Activated CD4-positive, CD25-positive, alpha-beta regulatory T cell treated with anti-CD3 and anti-CD28 coated beads, Interleukin-2, amount 50 U/mL, for 16 hours (primary cell): ENCODE measurements around the gene CYP2B6.
"Not testable (repeated sequence)": the region's sequence is repeated elsewhere in the genome, so short reads cannot be mapped to it uniquely, and the experiment has no call there.

Experiments
- DNase-seq: peaks from one replicate; pipeline ENCODE4 v3.0.0-alpha.2; 2020; ENCODE audit warnings: low read depth, low spot score

CYP2B6 gene

DNA sequence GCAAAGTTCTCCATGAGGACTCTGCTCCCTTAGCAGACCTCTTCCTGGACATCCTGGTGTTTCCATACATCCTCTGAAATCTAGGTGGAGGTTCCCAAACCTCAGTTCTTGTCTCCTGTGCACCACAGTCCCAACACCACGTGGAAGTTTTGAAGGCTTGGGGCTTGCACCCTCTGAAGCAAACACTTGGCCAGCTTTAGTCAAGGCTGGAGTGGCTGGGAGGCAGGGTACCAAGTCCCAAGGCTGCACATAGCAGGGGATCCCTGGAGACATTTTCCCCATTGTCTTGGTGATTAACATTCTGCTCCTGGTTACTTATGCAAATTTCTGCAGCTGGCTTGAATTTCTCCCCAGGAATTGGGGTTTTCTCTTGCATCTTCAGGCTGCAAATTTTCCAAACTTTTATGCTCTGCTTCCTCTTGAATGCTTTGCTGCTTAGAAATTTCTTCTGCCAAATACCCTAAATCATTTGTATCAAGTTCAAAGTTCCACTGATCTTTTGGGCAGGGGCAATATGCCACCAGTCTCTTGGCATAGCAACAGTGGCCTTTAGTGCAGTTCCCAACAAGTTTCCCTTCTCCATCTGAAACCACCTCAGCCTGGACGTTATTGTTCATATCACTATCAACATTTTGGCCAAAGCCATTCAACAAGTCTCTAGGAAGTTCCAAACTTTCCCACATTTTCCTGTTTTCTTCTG is 10.2 kb upstream of the CYP2B6 start:
- not testable (repeated sequence) for DNase-seq

DNA sequence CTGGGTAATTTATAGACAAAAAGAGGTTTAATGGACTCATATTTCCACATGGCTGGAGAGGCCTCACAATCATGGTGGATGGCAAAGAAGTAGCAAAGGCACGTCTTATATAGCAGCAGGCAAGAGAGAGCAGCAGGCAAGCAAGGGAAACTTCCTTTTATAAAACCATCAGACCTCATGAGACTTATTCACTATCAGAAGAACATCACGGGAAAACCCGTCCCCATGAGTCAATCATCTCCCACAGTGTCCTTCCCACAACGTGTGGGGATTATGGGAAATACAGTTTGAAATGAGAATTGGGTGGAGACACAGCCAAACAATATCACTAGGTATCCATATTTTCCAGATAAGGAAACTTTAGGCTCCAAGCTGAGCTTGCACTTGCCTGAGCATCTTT is 9.5 kb upstream of the CYP2B6 start:
- DNase-seq, result no peak

DNA sequence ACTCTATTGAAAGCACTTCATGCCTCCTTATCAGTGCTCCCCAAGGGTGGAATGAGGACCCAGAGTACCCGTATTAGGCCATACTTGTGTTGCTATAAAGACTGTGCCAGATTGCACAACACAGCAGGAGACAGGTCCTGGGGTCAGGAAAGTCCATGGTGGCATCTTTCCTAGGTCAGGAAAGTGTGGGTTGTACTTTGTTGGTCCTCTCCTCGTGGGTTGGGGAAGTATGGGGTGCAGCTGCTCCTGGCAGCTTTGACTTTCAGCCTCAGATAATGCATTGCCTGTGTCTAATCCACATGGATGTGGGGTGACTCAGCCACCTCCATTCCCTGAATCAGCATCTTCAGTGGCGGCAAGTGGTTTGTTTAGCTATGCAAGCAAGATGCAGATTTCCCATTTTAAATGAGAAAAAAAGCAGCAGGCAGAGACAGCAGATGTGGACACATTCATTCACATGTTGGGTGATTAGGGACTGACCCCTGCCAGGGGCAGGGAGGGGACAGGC is 8.4 kb upstream of the CYP2B6 start:
- no peak for DNase-seq

DNA sequence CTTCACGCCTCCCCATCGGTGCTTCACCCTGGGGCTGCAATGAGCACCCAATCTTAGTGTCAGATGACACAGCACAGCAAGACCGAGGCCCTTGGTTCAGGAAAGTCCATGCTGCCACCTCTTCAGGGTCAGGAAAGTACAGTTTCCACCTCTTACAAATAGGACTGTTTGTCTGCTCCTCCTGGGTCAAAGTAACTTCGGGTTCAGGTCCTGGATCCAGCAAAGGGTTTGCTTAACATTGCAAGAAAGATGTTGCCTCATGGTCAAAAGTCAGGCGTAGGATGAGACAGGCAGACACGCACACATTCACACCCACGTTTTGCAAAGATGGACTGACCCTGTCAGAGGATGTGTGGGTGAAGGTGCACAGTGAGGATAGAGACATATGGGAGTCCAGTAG is 1.6 kb upstream of the CYP2B6 start:
- no peak for DNase-seq

DNA sequence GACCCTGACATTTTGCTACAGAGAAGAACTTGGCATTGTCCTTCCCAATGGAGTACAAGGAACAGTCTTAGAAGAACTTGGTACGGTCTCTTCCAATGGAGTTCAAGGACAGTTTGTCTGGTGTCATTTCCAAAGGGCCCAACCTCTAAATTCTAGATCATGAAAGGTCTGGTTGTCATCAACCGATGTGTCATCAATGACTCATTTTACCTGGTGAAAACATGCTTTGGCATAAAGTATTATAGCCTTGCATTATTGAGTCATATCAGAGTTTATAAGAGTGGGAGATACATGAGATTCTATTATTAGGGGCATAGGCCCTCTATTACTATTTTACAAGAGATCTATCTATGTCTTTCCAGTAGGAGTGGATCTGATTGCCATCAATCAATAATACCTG is 4.3 kb downstream of the CYP2B6 start:
- no peak for DNase-seq

DNA sequence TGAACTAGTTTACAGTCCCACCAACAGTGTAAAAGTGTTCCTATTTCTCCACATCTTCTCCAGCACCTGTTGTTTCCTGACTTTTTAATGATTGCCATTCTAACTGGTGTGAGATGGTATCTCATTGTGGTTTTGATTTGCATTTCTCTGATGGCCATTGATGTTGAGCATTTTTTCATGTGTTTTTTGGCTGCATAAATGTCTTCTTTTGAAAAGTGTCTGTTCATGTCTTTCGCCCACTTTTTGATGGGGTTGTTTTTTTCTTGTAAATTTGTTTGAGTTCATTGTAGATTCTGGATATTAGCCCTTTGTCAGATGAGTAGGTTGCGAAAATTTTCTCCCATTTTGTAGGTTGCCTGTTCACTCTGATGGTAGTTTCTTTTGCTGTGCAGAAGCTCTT is 7.9 kb downstream of the CYP2B6 start:
- DNase-seq, result not testable (repeated sequence)

DNA sequence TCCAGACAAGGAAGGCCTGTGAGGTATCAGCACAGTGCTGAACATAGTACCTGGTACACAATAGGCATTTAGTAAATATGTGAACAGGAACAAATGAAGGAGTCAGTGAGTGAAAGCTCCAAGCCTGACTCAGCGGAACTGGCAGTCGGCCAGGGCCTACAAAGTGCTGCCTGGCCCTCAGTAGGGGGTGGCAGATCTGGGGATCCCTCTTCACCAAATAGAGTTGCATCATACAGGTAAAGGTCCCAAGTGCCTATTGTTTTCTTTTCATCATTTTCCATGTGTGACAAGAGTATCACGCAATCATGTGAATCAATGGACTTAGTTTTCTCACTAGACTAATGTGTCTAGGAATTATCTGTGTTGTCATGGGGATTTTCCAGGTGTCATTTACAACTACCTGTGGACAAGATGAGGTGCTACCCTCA is 9.2 kb downstream of the CYP2B6 start:
- DNase-seq, result no peak

DNA sequence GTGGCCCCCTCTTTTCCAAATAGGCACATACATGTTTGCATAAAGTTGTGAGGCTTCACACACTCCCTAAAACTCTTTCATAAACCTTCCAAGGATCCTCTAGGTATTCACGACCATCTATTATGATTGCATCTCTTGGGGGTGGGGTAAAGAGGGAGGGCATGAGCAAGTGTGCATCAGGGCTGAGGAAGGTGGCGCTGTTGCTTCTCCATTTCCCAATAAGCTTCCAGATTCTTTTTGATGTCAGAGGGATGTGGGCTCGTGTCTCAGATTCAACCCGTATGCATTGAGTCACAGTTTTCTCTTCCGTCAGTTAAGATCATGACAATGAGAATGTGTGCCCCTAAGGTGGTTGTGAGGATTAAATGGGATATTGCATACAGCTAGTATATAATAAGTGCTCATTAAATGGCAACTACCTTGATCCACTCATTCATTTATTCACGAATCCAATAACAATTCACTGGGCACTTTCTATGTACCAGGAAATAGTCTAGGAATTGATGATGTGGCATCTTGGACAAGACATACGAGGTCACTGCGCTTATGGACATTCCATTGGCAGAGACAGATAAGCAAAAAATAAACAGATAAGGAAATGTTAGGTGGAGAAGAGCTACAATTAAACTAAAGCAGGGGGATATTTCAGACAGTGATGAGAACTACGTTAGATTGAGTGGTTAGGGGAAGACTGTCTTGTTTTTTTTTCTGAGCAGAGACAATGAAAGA is 10.3 kb downstream of the CYP2B6 start:
- DNase-seq, result no peak

DNA sequence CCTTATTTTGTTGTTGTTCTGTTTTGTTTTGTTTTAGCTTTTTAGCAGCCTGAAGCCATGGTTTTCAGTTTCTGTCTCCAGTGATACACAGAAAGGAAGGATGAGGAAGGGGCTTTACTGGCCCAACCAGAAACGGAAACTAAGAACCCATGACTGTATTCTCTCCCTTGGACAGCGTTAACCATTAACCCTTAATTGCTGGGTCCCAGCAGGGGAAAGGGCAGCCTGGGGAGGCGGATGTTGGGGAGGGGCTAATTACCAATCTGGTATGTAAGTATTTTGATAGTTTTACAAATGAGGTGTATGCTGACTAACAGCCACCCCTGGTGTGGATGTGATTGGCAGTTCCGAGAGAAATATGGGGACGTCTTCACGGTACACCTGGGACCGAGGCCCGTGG is 12.6 kb downstream of the CYP2B6 start:
- not testable (repeated sequence) for DNase-seq

DNA sequence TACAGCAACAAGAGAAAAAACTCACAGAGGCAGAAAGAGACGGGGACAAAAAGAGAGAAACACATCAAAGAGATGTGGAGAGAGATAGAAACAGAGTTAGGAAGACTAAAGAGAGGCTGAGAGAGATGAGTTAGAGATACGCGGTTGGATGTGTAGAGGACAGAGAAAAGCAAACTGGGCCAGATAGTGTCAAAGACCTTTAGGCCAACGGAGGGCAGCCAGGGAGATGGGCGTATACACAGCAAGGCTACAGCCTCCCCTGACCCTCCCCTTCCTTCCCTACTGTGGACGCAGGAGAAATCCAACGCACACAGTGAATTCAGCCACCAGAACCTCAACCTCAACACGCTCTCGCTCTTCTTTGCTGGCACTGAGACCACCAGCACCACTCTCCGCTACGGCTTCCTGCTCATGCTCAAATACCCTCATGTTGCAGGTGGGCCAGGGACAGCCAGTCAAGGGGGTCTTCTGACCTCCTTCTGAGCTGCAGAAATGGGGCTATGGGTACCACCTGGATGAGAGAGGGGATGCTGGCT is 18.7 kb downstream of the CYP2B6 start:
- DNase-seq, result no peak

DNA sequence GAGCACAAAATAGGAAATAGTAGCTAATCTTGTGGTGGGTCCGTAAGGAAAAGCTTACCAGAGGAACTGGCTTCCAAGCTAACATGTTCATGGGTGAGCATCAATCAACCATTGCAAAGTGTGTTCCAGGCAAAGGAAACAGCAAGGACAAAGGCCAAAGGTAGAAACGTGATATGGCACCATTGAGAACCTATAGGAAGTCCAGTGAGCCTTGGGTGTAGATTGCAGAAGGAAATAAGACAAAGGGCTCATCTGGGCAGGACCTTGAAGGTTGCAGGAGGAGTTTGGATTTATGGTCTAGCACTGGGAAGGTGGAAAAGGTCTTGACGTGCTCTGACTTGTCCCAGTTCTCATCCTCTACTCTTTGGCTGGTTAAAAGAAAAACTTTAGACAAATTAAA is 22.3 kb downstream of the CYP2B6 start:
- no peak for DNase-seq

DNA sequence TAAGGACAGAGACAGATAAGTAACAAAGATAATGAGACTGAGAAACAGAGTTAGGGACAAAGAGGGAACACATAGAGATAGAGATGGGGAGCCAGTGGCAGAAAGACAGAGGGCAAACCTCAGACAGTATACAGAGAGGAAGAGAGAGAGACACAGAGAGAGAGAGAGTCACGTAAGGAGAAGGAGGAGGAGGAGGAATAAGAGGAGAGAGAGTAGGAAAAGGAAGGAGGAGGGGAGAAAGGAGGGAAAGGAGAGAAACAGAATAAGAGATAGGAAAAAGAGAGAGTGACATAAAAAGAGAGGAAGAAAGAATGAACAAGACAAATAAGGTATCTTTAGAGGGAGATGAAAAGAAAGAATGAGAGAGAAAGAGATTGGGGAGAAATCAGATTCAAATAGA is 23.6 kb downstream of the CYP2B6 start:
- no peak for DNase-seq

DNA sequence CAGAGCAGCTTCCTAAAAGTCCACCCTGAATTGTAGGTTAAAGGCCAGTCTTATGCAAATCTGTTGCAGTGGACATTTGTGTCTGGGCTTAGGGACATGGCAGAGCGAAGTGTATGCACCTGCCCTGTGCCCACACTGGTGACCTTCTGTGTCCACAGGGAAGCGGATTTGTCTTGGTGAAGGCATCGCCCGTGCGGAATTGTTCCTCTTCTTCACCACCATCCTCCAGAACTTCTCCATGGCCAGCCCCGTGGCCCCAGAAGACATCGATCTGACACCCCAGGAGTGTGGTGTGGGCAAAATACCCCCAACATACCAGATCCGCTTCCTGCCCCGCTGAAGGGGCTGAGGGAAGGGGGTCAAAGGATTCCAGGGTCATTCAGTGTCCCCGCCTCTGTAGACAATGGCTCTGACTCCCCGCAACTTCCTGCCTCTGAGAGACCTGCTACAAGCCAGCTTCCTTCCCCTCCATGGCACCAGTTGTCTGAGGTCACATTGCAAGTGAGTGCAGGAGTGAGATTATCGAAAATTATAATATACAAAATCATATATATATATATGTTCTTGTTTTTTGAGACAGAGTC is 25.5 kb downstream of the CYP2B6 start:
- DNase-seq, result no peak

DNA sequence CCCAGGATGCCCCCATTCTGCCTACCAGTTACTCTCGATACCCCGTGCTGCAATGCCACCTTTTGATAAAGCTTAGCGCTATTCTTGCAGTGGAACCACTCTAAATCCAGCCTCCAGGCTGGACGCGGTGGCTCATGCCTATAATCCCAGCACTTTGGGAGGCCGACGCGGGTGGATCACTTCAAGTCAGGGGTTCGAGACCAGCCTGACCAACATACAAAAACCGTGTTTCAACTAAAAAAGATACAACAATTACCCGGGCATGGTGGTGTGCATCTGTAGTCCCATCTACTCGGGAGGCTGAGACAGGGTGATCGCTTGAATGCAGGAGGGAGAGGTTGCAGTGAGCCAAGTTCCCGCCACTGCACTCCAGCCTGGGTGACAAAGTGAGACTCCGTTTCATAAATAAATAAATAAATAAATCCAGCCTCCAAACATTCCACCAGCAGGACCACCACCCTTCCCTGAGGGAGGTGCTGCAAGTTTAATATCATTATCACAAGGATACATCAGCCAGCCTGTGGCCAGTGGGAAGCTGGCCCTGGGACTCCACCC is 27.7 kb downstream of the CYP2B6 start:
- DNase-seq, result no peak

DNA sequence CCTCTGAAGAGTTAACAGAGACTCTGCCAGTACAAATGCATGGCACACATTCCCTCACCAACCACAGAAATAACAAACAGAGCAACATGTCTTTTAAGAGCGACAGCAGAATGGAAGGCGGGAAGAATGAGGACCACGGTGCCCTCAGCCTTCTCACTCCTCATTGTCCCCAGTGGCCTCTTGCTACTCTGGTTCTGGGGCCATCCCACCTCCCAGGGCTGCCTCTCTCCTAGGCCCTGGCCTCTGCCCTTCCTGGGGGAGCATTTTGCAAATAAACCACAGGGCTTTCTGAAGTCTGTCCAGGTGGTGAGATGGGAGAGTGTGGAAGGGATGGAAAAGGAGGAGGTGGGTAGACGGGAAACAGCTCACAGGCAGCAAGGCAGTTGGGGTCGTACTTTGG is 28.3 kb downstream of the CYP2B6 start:
- no peak for DNase-seq

DNA sequence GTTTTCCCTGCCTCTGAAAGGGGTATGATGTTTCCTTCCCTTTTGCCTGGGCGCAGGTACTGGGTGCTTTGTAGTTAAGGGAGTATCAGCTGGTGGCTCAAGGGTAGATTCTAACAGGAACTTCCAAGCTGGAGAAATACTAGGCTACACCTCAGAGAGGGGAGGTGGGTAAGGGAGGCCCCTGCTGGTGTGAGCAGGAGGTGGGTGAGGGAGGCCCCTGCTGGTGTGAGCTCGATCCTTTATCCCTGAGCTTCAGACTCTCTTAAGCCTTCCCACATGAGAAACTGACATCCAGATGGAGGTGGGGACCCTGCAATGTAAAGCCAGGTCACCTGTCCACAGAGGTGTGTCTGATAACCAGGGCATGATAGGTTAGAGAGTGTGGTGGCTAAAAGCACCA is 32.1 kb downstream of the CYP2B6 start:
- DNase-seq, result no peak

DNA sequence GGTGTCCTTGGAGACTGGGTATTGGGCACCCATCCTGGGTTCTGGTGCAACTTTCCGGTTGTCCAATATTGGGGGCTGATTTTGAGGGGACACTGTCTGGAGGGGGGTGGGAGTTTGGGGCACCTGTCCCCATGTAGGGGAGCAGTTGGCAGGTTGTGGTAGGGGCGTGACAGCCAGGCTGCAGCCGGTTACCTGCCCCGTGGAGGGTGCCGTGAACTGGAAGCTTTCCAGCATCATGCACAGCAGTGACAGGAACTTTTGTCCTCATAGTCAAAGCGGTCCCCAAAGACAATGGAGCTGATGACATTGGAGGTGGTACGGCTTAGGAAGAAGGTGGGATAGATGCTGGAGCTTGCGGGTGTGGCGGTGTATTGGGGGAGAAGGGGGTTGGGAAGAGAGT is 34.3 kb downstream of the CYP2B6 start:
- no peak for DNase-seq

DNA sequence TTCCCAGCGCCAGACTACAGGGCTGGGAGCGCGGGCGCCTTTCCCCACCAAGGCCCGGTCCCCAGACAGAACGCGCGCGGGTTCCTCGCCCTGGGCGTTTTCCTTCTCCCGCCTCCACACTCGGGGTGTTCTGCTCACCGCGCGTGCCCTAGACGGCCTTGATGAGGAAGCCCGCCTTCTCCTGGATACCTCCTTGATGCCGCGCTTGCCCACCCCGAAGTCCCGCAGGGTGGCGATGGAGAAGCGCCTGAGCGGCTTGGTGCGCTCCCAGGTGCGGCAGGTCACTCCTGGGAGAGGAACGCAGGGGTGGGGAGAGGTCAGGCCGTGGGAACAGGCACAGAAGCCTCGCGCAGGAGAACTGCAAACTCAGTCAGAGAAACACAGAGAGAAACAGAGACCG is 34.8 kb downstream of the CYP2B6 start:
- no peak for DNase-seq

DNA sequence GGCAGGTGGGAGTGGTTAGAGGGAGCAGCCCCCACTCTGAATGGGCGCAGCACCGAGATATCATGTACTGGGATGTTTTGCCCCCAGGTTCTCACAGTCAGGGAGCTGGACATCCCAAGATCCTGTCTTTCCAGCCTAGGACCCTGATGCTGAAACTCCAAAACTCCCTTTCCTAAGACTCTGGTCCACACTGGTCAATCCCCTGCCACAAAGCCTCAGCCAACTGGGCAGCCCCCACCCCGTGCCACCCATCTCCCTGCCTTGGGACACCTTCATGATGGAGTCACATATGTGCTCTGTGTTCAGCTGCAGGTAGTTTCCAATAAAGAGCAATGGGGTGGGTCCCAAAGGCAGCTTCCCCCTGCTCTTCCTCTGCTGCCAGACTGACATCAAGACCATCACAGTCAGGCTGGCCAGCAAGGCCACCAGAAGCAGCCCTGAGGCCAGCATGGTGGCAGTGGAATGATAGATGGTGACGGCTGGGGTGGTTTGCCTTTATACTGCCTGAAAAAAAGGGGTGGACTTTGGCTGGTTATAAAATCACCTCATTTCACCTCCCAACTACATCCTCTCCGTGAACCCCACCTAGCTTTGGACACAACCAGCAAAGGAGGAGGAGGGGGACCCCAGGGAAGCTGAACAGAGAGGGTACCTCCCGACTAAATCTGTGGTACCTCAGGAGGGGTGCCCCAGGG is 36.3 kb downstream of the CYP2B6 start:
- DNase-seq, result no peak

DNA sequence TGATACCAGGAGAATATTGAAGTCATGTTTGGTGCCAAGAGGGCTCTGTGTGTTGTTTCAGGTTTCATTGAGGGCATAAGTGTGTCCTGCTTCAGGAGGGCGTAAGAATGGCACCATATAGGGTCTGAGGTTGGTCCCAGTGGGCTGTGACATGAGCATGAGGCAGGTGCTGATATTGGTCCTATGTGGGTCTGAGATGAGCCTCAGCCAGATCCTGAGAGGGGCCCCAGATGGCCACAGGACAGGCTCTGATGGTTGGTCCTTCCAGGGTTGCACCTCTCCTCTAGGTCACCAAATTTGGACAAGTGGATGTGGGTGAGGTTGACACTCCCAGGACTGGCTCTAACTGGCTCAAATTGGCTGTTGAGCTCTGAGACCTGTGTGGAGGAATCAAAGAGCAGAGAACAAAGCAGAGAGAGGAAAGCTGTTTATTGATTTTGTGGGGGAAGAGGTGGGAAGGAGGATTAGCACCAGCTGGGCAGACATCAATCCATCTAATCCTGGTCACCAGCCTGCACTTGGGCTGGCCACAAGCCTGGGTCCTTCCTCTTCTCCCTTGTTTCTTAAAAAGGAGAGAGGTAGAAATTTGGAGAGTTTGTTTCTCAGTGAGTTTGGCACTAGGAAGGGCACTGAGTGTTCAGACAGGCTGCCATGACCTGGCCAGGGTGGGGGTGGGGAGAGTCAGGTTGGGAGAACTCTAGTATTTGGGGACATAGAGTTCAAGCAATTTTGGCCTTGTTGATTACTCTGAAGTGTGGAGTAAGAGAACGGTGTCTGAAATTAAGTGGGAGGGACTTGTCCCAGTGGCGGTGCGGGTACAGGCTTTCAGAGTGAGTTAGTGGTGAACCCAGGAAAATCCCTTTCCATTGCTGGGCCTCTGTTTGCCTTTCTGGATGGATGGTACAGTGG is 38.7 kb downstream of the CYP2B6 start:
- no peak for DNase-seq

DNA sequence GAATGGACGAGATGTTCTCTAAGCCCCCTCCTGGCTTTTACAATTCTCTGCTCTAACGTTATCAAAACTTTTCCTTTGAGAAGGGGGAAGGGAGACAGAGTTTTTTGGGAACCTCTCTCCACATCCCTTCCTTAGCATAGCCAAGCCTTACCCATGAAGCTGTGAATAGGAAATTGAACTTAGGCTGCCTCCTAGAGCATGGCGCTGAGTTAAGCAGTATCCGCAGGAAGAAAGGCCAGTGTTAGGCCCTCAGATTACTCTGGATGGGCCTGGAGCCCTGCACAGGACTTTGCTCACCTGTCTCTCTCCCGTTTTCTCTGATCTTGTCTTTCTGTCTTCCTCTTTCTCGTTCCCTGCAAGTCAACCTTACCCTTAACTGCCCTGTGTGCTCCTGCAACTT is 39.6 kb downstream of the CYP2B6 start:
- DNase-seq, result no peak
